G401.6 (cell line): ENCODE data around the gene CHAF1A.

ENCODE experiments used
- FAIRE-seq: peaks from 2 replicates; lab custom pipeline; 2012; peaks lifted over from hg19 to GRCh38; lab: Jason Lieb, UNC

Gene CHAF1A

GRCh38 chr19:4442819-4443146 is 40.3 kb downstream of the CHAF1A start:
- no peak for FAIRE-seq

- no peak for FAIRE-seq
These were observed 40.7 kb downstream of the CHAF1A start for GRCh38 chr19:4443188-4443587.

- FAIRE-seq, result no peak
These were observed 41.7 kb downstream of the CHAF1A start for GRCh38 chr19:4443966-4444764.

GRCh38 chr19:4444765-4445741 is 42.6 kb downstream of the CHAF1A start:
- FAIRE-seq, result no peak

- FAIRE-seq, result no peak
These were observed 43.7 kb downstream of the CHAF1A start for GRCh38 chr19:4445963-4446703.

GRCh38 chr19:4446704-4447200 is 44.3 kb downstream of the CHAF1A start:
- FAIRE-seq, result no peak

GRCh38 chr19:4447327-4448146 is 45.1 kb downstream of the CHAF1A start:
- no peak for FAIRE-seq

GRCh38 chr19:4448147-4448985 is 45.9 kb downstream of the CHAF1A start:
- no peak for FAIRE-seq

GRCh38 chr19:4449022-4449638 is 46.7 kb downstream of the CHAF1A start:
- FAIRE-seq, result no peak

- FAIRE-seq, result no peak
These were observed 47.2 kb downstream of the CHAF1A start for GRCh38 chr19:4449639-4450028.

GRCh38 chr19:4452230-4452990 is 50.0 kb downstream of the CHAF1A start:
- FAIRE-seq, result no peak

GRCh38 chr19:4453232-4454179 is 51.1 kb downstream of the CHAF1A start:
- FAIRE-seq, result no peak

GRCh38 chr19:4454747-4455718 is 52.6 kb downstream of the CHAF1A start:
- FAIRE-seq, result no peak

GRCh38 chr19:4455719-4456475 is 53.5 kb downstream of the CHAF1A start:
- no peak for FAIRE-seq

- no peak for FAIRE-seq
These were observed 54.0 kb downstream of the CHAF1A start for GRCh38 chr19:4456476-4456842.
